ENCODE results near the gene METTL17. TPM values are rescaled to one million over a fixed set of nuclear protein-coding genes. Genes with fewer than 3 reads are reported as not detected.

The METTL17 gene
- total RNA-seq, 1 donor from 2014 or later: 95.9 TPM

DNA sequence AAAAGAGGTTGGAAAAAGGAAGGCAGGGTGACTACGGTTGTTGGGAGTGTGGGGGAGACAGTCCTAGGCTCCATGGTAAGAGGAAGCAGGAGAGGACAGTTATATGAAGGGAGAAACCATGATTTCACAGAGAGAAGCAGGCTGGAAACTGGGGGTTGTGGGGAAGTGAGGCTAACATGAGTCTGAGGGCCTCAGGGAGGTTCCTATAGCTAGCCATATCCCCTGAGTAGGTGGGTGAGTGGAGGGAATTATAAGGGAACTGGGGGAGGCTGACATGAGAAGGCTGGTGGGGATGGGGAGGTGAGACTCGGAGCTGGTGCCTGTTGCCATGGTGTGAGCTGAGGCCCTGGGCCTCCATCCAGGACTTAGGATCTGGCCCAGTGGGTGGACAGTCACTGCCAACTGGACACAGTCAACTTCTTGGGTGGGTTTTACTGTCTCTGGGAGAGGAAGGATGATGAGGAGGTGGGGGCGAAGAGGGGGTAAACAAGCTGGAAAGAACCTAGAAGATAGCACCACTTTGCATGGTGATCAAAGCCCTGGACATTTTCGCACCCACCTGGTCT, 43.4 kb downstream of the METTL17 start:
- Mint-ChIP-seq H3K27me3 (peaks cover 18% of the 10 kb centered on the region), H3K4me1 (ENCODE audit: low read depth) (peaks cover 2% of the 10 kb centered on the region), H3K36me3 (ENCODE audit: insufficient read depth) (no peaks in the 10 kb centered on the region), H3K27ac (no peak overlapping the region), H3K4me3 (ENCODE audit: low read depth) (no peak overlapping the region), H3K9me3 (ENCODE audit: low read depth) (no peaks in the 10 kb centered on the region)
- TF ChIP-seq, protein P1, sequence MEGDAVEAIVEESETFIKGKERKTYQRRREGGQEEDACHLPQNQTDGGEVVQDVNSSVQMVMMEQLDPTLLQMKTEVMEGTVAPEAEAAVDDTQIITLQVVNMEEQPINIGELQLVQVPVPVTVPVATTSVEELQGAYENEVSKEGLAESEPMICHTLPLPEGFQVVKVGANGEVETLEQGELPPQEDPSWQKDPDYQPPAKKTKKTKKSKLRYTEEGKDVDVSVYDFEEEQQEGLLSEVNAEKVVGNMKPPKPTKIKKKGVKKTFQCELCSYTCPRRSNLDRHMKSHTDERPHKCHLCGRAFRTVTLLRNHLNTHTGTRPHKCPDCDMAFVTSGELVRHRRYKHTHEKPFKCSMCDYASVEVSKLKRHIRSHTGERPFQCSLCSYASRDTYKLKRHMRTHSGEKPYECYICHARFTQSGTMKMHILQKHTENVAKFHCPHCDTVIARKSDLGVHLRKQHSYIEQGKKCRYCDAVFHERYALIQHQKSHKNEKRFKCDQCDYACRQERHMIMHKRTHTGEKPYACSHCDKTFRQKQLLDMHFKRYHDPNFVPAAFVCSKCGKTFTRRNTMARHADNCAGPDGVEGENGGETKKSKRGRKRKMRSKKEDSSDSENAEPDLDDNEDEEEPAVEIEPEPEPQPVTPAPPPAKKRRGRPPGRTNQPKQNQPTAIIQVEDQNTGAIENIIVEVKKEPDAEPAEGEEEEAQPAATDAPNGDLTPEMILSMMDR (IDR thresholded peaks at IDR 0.05; ENCODE audit: unreplicated experiment): no peak
- no peak for DNase-seq (ENCODE audit: low spot score, unreplicated experiment)

DNA sequence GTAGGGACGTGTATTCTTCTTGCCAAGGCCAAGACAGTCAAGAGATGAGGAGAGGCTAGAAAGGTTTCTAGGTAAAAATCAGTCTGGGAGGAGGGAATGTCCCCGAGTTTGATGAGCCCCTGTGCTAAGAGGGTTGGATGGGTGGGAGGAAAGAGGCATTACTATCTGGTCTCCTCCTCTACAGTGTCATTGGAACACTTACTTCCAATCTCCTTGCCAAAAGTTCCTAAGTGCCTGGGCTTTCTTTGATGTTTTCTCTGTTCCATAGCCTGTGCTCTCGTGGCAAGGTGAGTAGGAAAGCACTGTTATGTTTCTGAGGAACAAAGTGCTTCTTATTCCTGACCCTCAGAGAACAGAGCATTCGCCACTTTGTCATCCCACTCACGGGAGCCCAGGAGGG, 44.9 kb downstream of the METTL17 start, which contains the start of gene RNASE13:
TSS of gene RNASE13 (minus strand) at position 101 of the 400 bp plus-strand sequence. CDS start 519 bp downstream, outside the sequence.
- H3K27ac Mint-ChIP-seq: peak within 1 kb of the TSS; percentile 17
- peaks cover 17% of the 10 kb centered on the region for H3K4me1 Mint-ChIP-seq (ENCODE audit: low read depth)
- peaks cover 18% of the 10 kb centered on the region for H3K27me3 Mint-ChIP-seq
- no peak within 1 kb of the TSS for H3K4me3 Mint-ChIP-seq (ENCODE audit: low read depth)
- H3K36me3 Mint-ChIP-seq (ENCODE audit: insufficient read depth): no peaks in the 10 kb centered on the region
- DNase-seq (ENCODE audit: low spot score, unreplicated experiment): no peak
- no peaks in the 10 kb centered on the region for H3K9me3 Mint-ChIP-seq (ENCODE audit: low read depth)
- TF ChIP-seq, protein P1 (IDR thresholded peaks at IDR 0.05; ENCODE audit: unreplicated experiment): no peak

DNA sequence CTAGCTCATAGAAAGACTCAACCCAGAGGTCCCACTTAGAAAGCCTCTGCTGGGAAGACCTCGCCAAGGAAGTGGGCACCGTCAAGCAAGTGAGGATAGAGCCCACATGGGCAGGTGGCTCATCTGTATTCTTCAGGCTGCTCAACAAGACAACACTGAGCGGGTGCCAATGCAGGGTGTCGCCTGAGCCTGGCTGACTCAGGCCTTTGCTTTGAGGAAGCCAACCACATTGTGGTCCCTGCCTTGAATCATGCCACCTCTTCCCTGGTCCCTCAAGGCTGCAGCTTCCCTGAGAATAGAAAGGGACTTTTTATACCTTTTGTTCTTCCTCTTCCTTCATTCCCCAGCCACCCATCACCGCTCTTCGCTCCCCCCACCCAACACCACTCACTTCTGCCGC, 47.0 kb downstream of the METTL17 start:
- TF ChIP-seq, protein P1 (IDR thresholded peaks at IDR 0.05; ENCODE audit: unreplicated experiment): no peak
- Mint-ChIP-seq H3K4me3 (ENCODE audit: low read depth) (no peak overlapping the region), H3K4me1 (ENCODE audit: low read depth) (peaks cover 20% of the 10 kb centered on the region), H3K27ac (no peak overlapping the region), H3K9me3 (ENCODE audit: low read depth) (no peaks in the 10 kb centered on the region), H3K27me3 (peaks cover 15% of the 10 kb centered on the region), H3K36me3 (ENCODE audit: insufficient read depth) (no peaks in the 10 kb centered on the region)
- no peak for DNase-seq (ENCODE audit: low spot score, unreplicated experiment)

GRCh38 chr14:21037156-21037555, 47.4 kb downstream of the METTL17 start:
- H3K9me3 Mint-ChIP-seq (ENCODE audit: low read depth): no peaks in the 10 kb centered on the region
- H3K4me1 Mint-ChIP-seq (ENCODE audit: low read depth): peaks cover 20% of the 10 kb centered on the region
- no peak overlapping the region for H3K27ac Mint-ChIP-seq
- TF ChIP-seq, protein P1 (IDR thresholded peaks at IDR 0.05; ENCODE audit: unreplicated experiment): no peak
- H3K36me3 Mint-ChIP-seq (ENCODE audit: insufficient read depth): no peaks in the 10 kb centered on the region
- DNase-seq (ENCODE audit: low spot score, unreplicated experiment): no peak
- peaks cover 15% of the 10 kb centered on the region for H3K27me3 Mint-ChIP-seq
- H3K4me3 Mint-ChIP-seq (ENCODE audit: low read depth): no peak overlapping the region

DNA sequence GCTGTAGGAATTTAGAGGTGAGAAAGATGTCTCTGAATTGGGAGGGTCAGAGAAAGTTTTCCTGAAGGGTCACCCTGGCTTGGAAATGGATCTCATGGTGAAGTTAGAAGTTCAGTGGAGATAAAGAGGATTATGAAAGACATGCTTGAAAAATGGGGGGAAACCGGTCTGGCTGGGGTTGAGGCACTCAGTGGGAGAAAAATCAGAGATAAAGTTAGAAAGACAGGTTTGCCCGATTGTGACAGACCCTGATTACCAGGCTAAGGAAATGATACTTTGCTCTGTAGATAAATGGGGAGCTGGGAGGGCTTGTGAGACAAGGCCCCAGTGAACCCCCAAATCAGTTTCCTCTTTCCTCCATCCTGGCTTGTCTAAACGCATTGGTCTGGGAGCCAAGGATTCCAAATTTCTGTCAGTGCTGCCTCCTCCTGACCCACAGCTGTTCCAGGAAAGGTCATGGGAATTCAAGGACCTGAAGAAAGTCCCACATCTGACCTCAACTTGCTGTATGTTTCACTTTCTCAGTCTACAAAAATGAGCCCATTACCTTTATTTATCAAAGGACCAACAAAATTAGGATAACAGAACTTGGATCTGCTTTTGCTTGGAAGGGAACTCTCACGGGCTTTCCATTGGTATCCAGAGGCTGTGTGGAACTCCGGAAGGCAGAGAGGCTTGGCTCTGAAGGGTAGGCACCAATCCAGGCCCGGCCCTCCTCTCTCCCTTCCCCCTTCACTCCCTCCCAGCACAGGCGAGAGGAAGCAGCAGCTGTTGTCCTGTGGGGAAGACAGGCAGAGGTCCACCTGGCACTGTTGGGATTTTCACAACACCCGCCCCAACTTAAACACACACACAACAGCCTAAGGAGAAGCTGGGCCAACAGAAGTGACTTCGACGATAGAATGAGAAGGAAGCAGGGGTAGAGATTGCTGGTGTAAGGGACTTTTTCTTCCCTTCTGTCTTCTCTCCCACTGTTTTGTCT, 49.0 kb downstream of the METTL17 start:
- H3K36me3 Mint-ChIP-seq (ENCODE audit: insufficient read depth): no peaks in the 10 kb centered on the region
- H3K9me3 Mint-ChIP-seq (ENCODE audit: low read depth): no peaks in the 10 kb centered on the region
- H3K27ac Mint-ChIP-seq: peak overlapping the region; percentile 18
- H3K4me1 Mint-ChIP-seq (ENCODE audit: low read depth): peaks cover 20% of the 10 kb centered on the region
- no peak overlapping the region for H3K4me3 Mint-ChIP-seq (ENCODE audit: low read depth)
- TF ChIP-seq, protein P1 (IDR thresholded peaks at IDR 0.05; ENCODE audit: unreplicated experiment): no peak
- DNase-seq (ENCODE audit: low spot score, unreplicated experiment): no peak
- H3K27me3 Mint-ChIP-seq: peaks cover 14% of the 10 kb centered on the region
